ENCODE results near the gene IL17D.

- TF ChIP-seq CTCF (IDR thresholded peaks at IDR 0.05) (no peak), POLR2A (IDR thresholded peaks at IDR 0.05) (no peak)
These were observed at the start of gene IL17D for GRCh38 chr13:20702915-20703779.
